LNCaP clone FGC (cell line): Measurements from ENCODE around the gene FOXD4L6.
"Not testable (repeated sequence)": the region's sequence is repeated elsewhere in the genome, so short reads cannot be mapped to it uniquely, and the experiment has no call there.

Experiments used
- DNase-seq: peaks from one replicate; pipeline ENCODE4 v3.0.0-alpha.2; 2011; ENCODE audit warnings: low read depth
- H3K4me3 ChIP-seq: 2 replicates; pipeline ENCODE4 v1.5.1; 2011; ENCODE audit warnings: mild to moderate bottlenecking, low read depth, low read length, control low read depth

The FOXD4L6 gene

GRCh38 chr9:41086215-41086614, 42.3 kb downstream of the FOXD4L6 start:
- DNase-seq: not testable (repeated sequence)

GRCh38 chr9:41082358-41082757, 46.1 kb downstream of the FOXD4L6 start:
- H3K4me3 ChIP-seq, DNase-seq: not testable (repeated sequence)

More at GRCh38 chr9:41086215-41086614, 42.3 kb downstream of the FOXD4L6 start:
- not testable (repeated sequence) for H3K4me3 ChIP-seq

GRCh38 chr9:41079464-41079863, 49.0 kb downstream of the FOXD4L6 start:
- not testable (repeated sequence) for H3K4me3 ChIP-seq, DNase-seq

- DNase-seq, H3K4me3 ChIP-seq: not testable (repeated sequence)
Observed at GRCh38 chr9:41077586-41077985, 50.9 kb downstream of the FOXD4L6 start.
